HepG2 (cell line): ENCODE data around the gene LRRN4CL. TPM values are rescaled to one million over a fixed set of nuclear protein-coding genes. Genes with fewer than 3 reads are reported as not detected.
A peak's percentile ranks its signal among the peaks of the same experiment; 100 is the strongest.

Experiments
- CCDC6 ChIP-seq: sonication (generic); formaldehyde crosslinking; IDR thresholded peaks from 2 replicates; pipeline ENCODE4 v1.8.1; 2022; ENCODE audit warnings: mild to moderate bottlenecking, missing genetic modification reagents, moderate library complexity
- HES4 ChIP-seq: sonication (generic); formaldehyde crosslinking; IDR thresholded peaks from 2 replicates; pipeline ENCODE4 v1.9.0; 2021; ENCODE audit warnings: mild to moderate bottlenecking, missing genetic modification reagents, borderline replicate concordance
- IKZF1 ChIP-seq: fragments of 450-650 bp; IDR thresholded peaks from 2 replicates; pipeline ENCODE4 v1.7.1; 2016
- MTF1 ChIP-seq: sonication (generic); formaldehyde crosslinking; IDR thresholded peaks from 2 replicates; pipeline ENCODE4 v1.5.0; 2020; ENCODE audit warnings: missing genetic modification reagents
- PLRG1 ChIP-seq: fragments of 450-650 bp; conservative IDR thresholded peaks from 2 replicates; pipeline ENCODE4 v1.6.1; 2016
- SPEN ChIP-seq: sonication (generic); formaldehyde crosslinking; IDR thresholded peaks from 2 replicates; pipeline ENCODE4 v1.5.1; 2020; ENCODE audit warnings: low read depth, mild to moderate bottlenecking, missing genetic modification reagents
- ZMAT3 ChIP-seq: sonication (generic); formaldehyde crosslinking; conservative IDR thresholded peaks from 2 replicates; pipeline ENCODE4 v1.7.0; 2021; ENCODE audit warnings: missing genetic modification reagents
- ZNF160 ChIP-seq: sonication (generic); formaldehyde crosslinking; IDR thresholded peaks from 2 replicates; pipeline ENCODE4 v1.8.0; 2022; ENCODE audit warnings: mild to moderate bottlenecking, inconsistent platforms, missing genetic modification reagents
- ZNF207 ChIP-seq: fragments of 450-650 bp; IDR thresholded peaks from 2 replicates; pipeline ENCODE4 v1.6.1; 2016; ENCODE audit warnings: antibody characterized with exemption, borderline replicate concordance
- ZNF343 ChIP-seq: sonication (generic); formaldehyde crosslinking; IDR thresholded peaks from 2 replicates; pipeline ENCODE4 v1.4.0; 2020; ENCODE audit warnings: mild to moderate bottlenecking, missing genetic modification reagents
- ZNF547 ChIP-seq: sonication (generic); formaldehyde crosslinking; IDR thresholded peaks from 2 replicates; pipeline ENCODE4 v1.5.1; 2020; ENCODE audit warnings: mild to moderate bottlenecking, missing genetic modification reagents
- ZNF549 ChIP-seq: sonication (generic); formaldehyde crosslinking; IDR thresholded peaks from 2 replicates; pipeline ENCODE4 v1.5.0; 2020; ENCODE audit warnings: missing genetic modification reagents
- ZNF746 ChIP-seq: sonication (generic); formaldehyde crosslinking; IDR thresholded peaks from 2 replicates; pipeline ENCODE4 v1.8.0; 2022; ENCODE audit warnings: mild to moderate bottlenecking, missing genetic modification reagents
- ZNF747 ChIP-seq: sonication (generic); formaldehyde crosslinking; IDR thresholded peaks from 2 replicates; pipeline ENCODE4 v1.8.1; 2023; ENCODE audit warnings: missing genetic modification reagents, mild to moderate bottlenecking, borderline replicate concordance
- ZNF782 ChIP-seq: sonication (generic); formaldehyde crosslinking; IDR thresholded peaks from 2 replicates; pipeline ENCODE4 v1.4.0; 2020; ENCODE audit warnings: missing genetic modification reagents, mild to moderate bottlenecking, borderline replicate concordance
- polyA plus RNA-seq, 8 experiments: library from polyadenylated mRNA; depleted of rRNA in 3 of 8; stranded (reverse) in 7 of 8; unstranded in 1 of 8; fragments of >200 nt; fragmentation: Illumina TruSeq in 4 of 8; extraction: Trizol in 4 of 8; gene quantifications; 2 replicates each; pipeline versions ENCODE4 v1.2.1 to v1.2.3, GENCODE V29; 2011 to 2016; ENCODE audit warnings: low read depth in 4 of 8, missing spikeins in 1 of 8, mixed read lengths in 1 of 8; ENCODE audit not compliant: insufficient read depth in 1 of 8
- total RNA-seq, 5 experiments: library from RNA; depleted of rRNA; stranded (reverse); fragments of >200 nt; fragmentation: Illumina TruSeq; extraction: Trizol; gene quantifications; 2 replicates each; pipeline ENCODE4 v1.2.3, GENCODE V29; 2016; ENCODE audit warnings: low read depth in 1 of 5
- TF ChIP-seq, protein P1 (sequence below): IDR thresholded peaks from 2 replicates; pipeline ENCODE4 v1.6.1; 2016; ENCODE audit warnings: missing biosample characterization, missing genetic modification reagents, low read depth
- TF ChIP-seq, protein P2 (sequence below): sonication (generic); formaldehyde crosslinking; IDR thresholded peaks from 2 replicates; pipeline ENCODE4 v1.5.0; 2020; ENCODE audit warnings: missing genetic modification reagents
- TF ChIP-seq, protein P3 (sequence below): sonication (generic); formaldehyde crosslinking; IDR thresholded peaks from 2 replicates; pipeline ENCODE4 v1.4.0; 2020; ENCODE audit warnings: missing genetic modification reagents, borderline replicate concordance
- TF ChIP-seq, protein P4 (sequence below): sonication (generic); formaldehyde crosslinking; IDR thresholded peaks from 2 replicates; pipeline ENCODE4 v1.8.1; 2023; ENCODE audit warnings: missing genetic modification reagents, mild to moderate bottlenecking, borderline replicate concordance
- TF ChIP-seq, protein P5 (sequence below): IDR thresholded peaks from 2 replicates; pipeline ENCODE4 v1.6.1; 2012; ENCODE audit warnings: low read length, improper control_type of control experiment

The LRRN4CL gene
- total and polyA plus RNA-seq, 2 of the 13 experiments (the other 11 are each of a cell fraction or from before 2014, with no cell fraction given): 0.11 TPM; not detected in 1

DNA sequence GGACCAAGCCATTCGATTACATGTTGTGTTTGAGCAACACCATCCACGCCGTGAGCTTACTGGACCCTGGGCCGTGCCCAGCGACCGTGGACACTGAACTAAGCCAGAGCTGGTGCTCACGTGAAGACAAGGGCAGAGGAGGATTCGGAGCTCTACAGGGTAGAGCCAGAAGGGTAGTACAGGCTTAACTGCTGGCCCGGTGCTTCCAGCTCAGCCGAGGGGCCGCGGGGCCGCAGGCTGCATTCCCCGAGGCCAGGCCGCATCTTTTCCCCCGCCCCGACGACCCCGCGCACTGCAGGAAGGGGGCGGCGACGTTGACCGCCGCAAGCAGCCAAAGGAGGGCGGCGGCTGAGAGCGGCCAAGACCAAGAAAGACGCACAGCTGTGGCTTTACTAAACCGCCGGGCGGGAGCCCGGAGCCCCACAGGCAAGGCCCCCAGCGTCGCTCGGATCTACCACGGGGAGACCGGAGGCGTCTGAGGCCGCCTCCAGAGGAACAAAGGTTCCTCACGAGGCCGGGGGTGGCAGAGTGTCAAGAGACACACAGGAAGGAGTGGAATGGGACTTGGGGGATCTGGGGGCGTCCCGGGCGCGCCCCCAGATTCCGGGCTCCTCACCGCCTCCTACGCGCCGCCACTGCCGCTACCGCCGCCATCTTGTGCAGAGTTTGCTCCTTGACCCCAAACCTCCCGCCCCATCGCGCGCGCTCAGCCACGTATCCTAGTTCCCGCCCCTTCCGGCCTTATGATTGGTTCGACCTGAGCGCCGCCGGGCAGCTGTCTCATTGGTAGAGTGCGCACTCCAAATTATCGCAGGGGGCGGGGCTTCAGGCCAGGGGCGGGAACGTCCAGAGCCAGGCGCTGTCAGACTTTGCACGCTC, 43.1 kb downstream of the LRRN4CL start, which contains the start of gene GANAB (continued):
- TF ChIP-seq CCDC6 (CRISPR knock-in tag) (peak; percentile 85), HES4 (CRISPR knock-in tag) (no peak), ZNF747 (CRISPR knock-in tag) (no peak), PLRG1 (no peak), ZNF547 (no peak; the same call in 1 of the 2 replicates), ZNF782 (CRISPR knock-in tag) (no peak), ZNF746 (CRISPR knock-in tag) (no peak; the same call in 1 of the 2 replicates), IKZF1 (no peak), ZNF343 (no peak; the same call in 1 of the 2 replicates), ZMAT3 (CRISPR knock-in tag) (peak; percentile 65), SPEN (CRISPR knock-in tag) (peak; percentile 67; the same call in 1 of the 2 replicates), ZNF549 (CRISPR knock-in tag) (no peak), ZNF207 (no peak), MTF1 (CRISPR knock-in tag) (no peak), ZNF160 (CRISPR knock-in tag) (no peak; the same call in none of the 2 replicates)
- TF ChIP-seq, protein P1, sequence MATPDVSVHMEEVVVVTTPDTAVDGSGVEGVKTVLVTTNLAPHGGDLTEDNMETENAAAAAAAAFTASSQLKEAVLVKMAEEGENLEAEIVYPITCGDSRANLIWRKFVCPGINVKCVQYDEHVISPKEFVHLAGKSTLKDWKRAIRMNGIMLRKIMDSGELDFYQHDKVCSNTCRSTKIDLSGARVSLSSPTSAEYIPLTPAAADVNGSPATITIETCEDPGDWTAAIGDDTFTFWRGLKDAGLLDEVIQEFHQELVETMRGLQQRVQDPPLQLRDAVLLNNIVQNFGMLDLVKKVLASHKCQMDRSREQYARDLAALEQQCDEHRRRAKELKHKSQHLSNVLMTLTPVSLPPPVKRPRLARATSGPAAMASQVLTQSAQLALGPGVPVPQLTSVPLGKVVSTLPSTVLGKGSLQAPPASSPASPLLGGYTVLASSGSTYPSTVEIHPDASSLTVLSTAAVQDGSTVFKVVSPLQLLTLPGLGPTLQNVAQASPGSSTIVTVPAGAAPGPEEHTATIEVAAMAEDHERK (CRISPR knock-in tag): peak; percentile 55
- TF ChIP-seq, protein P2, sequence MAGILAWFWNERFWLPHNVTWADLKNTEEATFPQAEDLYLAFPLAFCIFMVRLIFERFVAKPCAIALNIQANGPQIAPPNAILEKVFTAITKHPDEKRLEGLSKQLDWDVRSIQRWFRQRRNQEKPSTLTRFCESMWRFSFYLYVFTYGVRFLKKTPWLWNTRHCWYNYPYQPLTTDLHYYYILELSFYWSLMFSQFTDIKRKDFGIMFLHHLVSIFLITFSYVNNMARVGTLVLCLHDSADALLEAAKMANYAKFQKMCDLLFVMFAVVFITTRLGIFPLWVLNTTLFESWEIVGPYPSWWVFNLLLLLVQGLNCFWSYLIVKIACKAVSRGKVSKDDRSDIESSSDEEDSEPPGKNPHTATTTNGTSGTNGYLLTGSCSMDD (CRISPR knock-in tag): no peak
- TF ChIP-seq, protein P3, sequence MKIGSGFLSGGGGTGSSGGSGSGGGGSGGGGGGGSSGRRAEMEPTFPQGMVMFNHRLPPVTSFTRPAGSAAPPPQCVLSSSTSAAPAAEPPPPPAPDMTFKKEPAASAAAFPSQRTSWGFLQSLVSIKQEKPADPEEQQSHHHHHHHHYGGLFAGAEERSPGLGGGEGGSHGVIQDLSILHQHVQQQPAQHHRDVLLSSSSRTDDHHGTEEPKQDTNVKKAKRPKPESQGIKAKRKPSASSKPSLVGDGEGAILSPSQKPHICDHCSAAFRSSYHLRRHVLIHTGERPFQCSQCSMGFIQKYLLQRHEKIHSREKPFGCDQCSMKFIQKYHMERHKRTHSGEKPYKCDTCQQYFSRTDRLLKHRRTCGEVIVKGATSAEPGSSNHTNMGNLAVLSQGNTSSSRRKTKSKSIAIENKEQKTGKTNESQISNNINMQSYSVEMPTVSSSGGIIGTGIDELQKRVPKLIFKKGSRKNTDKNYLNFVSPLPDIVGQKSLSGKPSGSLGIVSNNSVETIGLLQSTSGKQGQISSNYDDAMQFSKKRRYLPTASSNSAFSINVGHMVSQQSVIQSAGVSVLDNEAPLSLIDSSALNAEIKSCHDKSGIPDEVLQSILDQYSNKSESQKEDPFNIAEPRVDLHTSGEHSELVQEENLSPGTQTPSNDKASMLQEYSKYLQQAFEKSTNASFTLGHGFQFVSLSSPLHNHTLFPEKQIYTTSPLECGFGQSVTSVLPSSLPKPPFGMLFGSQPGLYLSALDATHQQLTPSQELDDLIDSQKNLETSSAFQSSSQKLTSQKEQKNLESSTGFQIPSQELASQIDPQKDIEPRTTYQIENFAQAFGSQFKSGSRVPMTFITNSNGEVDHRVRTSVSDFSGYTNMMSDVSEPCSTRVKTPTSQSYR: 0 out of 2 replicates have a peak, but pooled peaks have one; percentile 13
- TF ChIP-seq, protein P4, sequence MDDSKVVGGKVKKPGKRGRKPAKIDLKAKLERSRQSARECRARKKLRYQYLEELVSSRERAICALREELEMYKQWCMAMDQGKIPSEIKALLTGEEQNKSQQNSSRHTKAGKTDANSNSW (CRISPR knock-in tag): no peak
- TF ChIP-seq, protein P5, sequence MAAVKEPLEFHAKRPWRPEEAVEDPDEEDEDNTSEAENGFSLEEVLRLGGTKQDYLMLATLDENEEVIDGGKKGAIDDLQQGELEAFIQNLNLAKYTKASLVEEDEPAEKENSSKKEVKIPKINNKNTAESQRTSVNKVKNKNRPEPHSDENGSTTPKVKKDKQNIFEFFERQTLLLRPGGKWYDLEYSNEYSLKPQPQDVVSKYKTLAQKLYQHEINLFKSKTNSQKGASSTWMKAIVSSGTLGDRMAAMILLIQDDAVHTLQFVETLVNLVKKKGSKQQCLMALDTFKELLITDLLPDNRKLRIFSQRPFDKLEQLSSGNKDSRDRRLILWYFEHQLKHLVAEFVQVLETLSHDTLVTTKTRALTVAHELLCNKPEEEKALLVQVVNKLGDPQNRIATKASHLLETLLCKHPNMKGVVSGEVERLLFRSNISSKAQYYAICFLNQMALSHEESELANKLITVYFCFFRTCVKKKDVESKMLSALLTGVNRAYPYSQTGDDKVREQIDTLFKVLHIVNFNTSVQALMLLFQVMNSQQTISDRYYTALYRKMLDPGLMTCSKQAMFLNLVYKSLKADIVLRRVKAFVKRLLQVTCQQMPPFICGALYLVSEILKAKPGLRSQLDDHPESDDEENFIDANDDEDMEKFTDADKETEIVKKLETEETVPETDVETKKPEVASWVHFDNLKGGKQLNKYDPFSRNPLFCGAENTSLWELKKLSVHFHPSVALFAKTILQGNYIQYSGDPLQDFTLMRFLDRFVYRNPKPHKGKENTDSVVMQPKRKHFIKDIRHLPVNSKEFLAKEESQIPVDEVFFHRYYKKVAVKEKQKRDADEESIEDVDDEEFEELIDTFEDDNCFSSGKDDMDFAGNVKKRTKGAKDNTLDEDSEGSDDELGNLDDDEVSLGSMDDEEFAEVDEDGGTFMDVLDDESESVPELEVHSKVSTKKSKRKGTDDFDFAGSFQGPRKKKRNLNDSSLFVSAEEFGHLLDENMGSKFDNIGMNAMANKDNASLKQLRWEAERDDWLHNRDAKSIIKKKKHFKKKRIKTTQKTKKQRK: no peak
